ENCODE data around the gene NELL1.

NELL1 gene

GRCh38 chr11:20668844-20669819 is at the start of gene NELL1:
Gene NELL1 (plus strand): TSS chr11:20669586.
- DNase-seq = no peak

GRCh38 chr11:20620988-20621387 is 48.4 kb upstream of the NELL1 start:
- DNase-seq = no peak

GRCh38 chr11:20621679-20622078 is 47.7 kb upstream of the NELL1 start:
- DNase-seq = no peak

GRCh38 chr11:20623252-20623651 is 46.1 kb upstream of the NELL1 start:
- DNase-seq = no peak

- no peak for DNase-seq
Observed at GRCh38 chr11:20626279-20626678, 43.1 kb upstream of the NELL1 start.

GRCh38 chr11:20627026-20627425 is 42.4 kb upstream of the NELL1 start:
- no peak for DNase-seq

- no peak for DNase-seq
Observed at GRCh38 chr11:20627701-20628100, 41.7 kb upstream of the NELL1 start.

- no peak for DNase-seq
Observed at GRCh38 chr11:20631519-20632168, 37.7 kb upstream of the NELL1 start.

GRCh38 chr11:20632169-20632532 is 37.2 kb upstream of the NELL1 start:
- no peak for DNase-seq

- DNase-seq = no peak
Observed at GRCh38 chr11:20634044-20634443, 35.3 kb upstream of the NELL1 start.

- no peak for DNase-seq
Observed at GRCh38 chr11:20634781-20635180, 34.6 kb upstream of the NELL1 start.

GRCh38 chr11:20638074-20638473 is 31.3 kb upstream of the NELL1 start:
- no peak for DNase-seq

- no peak for DNase-seq
Observed at GRCh38 chr11:20639688-20640087, 29.7 kb upstream of the NELL1 start.

- DNase-seq = no peak
Observed at GRCh38 chr11:20640401-20640800, 29.0 kb upstream of the NELL1 start.

GRCh38 chr11:20644360-20644759 is 25.0 kb upstream of the NELL1 start:
- DNase-seq = no peak

GRCh38 chr11:20647976-20648565 is 21.3 kb upstream of the NELL1 start:
- no peak for DNase-seq

GRCh38 chr11:20652150-20652806 is 17.1 kb upstream of the NELL1 start:
- DNase-seq = no peak

GRCh38 chr11:20654038-20654437 is 15.3 kb upstream of the NELL1 start:
- no peak for DNase-seq

GRCh38 chr11:20656901-20657300 is 12.5 kb upstream of the NELL1 start:
- no peak for DNase-seq

- no peak for DNase-seq
Observed at GRCh38 chr11:20658135-20658534, 11.3 kb upstream of the NELL1 start.

- DNase-seq = no peak
Observed at GRCh38 chr11:20661445-20661844, 7.9 kb upstream of the NELL1 start.

GRCh38 chr11:20661850-20662249 is 7.5 kb upstream of the NELL1 start:
- no peak for DNase-seq

GRCh38 chr11:20668131-20668809 is 1.1 kb upstream of the NELL1 start:
- no peak for DNase-seq
